ENCODE results near the gene LINC01488. TPM values are rescaled to one million over a fixed set of nuclear protein-coding genes. Genes with fewer than 3 reads are reported as not detected.

The LINC01488 gene
- total and polyA plus RNA-seq, 2 of the 13 experiments (the other 11 are each of a cell fraction or from before 2014, with no cell fraction given): 0.26 to 0.58 TPM

DNA sequence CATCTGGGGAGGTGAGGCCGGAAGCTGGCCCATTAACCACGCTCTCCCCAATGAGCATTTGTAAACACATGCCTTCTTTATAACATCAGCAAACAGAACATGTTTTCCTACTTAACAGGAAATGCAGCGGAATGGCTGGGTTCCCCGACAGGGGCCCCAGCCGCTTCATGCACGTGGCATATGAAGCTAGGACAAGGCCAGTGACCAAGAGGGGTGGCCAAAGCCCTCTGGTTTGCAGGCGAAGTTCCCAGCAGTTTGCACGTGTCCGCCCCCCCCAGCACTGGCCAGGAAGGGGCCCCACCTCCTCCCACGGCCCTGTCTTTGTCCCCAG, 38.7 kb upstream of the LINC01488 start (continued):
- TF ChIP-seq, protein P1, sequence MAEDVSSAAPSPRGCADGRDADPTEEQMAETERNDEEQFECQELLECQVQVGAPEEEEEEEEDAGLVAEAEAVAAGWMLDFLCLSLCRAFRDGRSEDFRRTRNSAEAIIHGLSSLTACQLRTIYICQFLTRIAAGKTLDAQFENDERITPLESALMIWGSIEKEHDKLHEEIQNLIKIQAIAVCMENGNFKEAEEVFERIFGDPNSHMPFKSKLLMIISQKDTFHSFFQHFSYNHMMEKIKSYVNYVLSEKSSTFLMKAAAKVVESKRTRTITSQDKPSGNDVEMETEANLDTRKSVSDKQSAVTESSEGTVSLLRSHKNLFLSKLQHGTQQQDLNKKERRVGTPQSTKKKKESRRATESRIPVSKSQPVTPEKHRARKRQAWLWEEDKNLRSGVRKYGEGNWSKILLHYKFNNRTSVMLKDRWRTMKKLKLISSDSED (CRISPR knock-in tag; IDR thresholded peaks at IDR 0.05): no peak
- TF ChIP-seq, protein P2, sequence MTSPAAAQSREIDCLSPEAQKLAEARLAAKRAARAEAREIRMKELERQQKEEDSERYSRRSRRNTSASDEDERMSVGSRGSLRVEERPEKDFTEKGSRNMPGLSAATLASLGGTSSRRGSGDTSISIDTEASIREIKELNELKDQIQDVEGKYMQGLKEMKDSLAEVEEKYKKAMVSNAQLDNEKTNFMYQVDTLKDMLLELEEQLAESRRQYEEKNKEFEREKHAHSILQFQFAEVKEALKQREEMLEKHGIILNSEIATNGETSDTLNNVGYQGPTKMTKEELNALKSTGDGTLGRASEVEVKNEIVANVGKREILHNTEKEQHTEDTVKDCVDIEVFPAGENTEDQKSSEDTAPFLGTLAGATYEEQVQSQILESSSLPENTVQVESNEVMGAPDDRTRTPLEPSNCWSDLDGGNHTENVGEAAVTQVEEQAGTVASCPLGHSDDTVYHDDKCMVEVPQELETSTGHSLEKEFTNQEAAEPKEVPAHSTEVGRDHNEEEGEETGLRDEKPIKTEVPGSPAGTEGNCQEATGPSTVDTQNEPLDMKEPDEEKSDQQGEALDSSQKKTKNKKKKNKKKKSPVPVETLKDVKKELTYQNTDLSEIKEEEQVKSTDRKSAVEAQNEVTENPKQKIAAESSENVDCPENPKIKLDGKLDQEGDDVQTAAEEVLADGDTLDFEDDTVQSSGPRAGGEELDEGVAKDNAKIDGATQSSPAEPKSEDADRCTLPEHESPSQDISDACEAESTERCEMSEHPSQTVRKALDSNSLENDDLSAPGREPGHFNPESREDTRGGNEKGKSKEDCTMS (CRISPR knock-in tag; conservative IDR thresholded peaks at IDR 0.05): no peak
- TF ChIP-seq HES4 (CRISPR knock-in tag; IDR thresholded peaks at IDR 0.05; ENCODE audit: borderline replicate concordance): peak; percentile 52; the same call in 1 of the 2 replicates
- TF ChIP-seq ZFP1 (CRISPR knock-in tag; IDR thresholded peaks at IDR 0.05): no peak
- peak; percentile 94 for TF ChIP-seq FOXC1 (CRISPR knock-in tag; IDR thresholded peaks at IDR 0.05; ENCODE audit: borderline replicate concordance)
- no peak for TF ChIP-seq ZNF777 (CRISPR knock-in tag; IDR thresholded peaks at IDR 0.05)
- 0 out of 2 replicates have a peak, but pooled peaks have one; percentile 73 for TF ChIP-seq ZNF253 (CRISPR knock-in tag; IDR thresholded peaks at IDR 0.05; ENCODE audit: borderline replicate concordance)
- no peak for TF ChIP-seq SCMH1 (CRISPR knock-in tag; IDR thresholded peaks at IDR 0.05; ENCODE audit: borderline replicate concordance)
- TF ChIP-seq, protein P3, sequence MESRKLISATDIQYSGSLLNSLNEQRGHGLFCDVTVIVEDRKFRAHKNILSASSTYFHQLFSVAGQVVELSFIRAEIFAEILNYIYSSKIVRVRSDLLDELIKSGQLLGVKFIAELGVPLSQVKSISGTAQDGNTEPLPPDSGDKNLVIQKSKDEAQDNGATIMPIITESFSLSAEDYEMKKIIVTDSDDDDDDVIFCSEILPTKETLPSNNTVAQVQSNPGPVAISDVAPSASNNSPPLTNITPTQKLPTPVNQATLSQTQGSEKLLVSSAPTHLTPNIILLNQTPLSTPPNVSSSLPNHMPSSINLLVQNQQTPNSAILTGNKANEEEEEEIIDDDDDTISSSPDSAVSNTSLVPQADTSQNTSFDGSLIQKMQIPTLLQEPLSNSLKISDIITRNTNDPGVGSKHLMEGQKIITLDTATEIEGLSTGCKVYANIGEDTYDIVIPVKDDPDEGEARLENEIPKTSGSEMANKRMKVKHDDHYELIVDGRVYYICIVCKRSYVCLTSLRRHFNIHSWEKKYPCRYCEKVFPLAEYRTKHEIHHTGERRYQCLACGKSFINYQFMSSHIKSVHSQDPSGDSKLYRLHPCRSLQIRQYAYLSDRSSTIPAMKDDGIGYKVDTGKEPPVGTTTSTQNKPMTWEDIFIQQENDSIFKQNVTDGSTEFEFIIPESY (CRISPR knock-in tag; IDR thresholded peaks at IDR 0.05): peak; percentile 76; the same call in 1 of the 2 replicates
- no peak for TF ChIP-seq TCF12 (IDR thresholded peaks at IDR 0.05)
- TF ChIP-seq TCF12 (CRISPR knock-in tag; IDR thresholded peaks at IDR 0.05): no peak
- TF ChIP-seq ZNF883 (CRISPR knock-in tag; IDR thresholded peaks at IDR 0.05; ENCODE audit: not compliant biosample characterization): peak; percentile 34
- peak; percentile 97 for TF ChIP-seq ZNF430 (CRISPR knock-in tag; IDR thresholded peaks at IDR 0.05)
- no peak for TF ChIP-seq NR3C1 (CRISPR knock-in tag; IDR thresholded peaks at IDR 0.05)
- no peak for TF ChIP-seq ZFAT (CRISPR knock-in tag; conservative IDR thresholded peaks at IDR 0.05)
- TF ChIP-seq, protein P4, sequence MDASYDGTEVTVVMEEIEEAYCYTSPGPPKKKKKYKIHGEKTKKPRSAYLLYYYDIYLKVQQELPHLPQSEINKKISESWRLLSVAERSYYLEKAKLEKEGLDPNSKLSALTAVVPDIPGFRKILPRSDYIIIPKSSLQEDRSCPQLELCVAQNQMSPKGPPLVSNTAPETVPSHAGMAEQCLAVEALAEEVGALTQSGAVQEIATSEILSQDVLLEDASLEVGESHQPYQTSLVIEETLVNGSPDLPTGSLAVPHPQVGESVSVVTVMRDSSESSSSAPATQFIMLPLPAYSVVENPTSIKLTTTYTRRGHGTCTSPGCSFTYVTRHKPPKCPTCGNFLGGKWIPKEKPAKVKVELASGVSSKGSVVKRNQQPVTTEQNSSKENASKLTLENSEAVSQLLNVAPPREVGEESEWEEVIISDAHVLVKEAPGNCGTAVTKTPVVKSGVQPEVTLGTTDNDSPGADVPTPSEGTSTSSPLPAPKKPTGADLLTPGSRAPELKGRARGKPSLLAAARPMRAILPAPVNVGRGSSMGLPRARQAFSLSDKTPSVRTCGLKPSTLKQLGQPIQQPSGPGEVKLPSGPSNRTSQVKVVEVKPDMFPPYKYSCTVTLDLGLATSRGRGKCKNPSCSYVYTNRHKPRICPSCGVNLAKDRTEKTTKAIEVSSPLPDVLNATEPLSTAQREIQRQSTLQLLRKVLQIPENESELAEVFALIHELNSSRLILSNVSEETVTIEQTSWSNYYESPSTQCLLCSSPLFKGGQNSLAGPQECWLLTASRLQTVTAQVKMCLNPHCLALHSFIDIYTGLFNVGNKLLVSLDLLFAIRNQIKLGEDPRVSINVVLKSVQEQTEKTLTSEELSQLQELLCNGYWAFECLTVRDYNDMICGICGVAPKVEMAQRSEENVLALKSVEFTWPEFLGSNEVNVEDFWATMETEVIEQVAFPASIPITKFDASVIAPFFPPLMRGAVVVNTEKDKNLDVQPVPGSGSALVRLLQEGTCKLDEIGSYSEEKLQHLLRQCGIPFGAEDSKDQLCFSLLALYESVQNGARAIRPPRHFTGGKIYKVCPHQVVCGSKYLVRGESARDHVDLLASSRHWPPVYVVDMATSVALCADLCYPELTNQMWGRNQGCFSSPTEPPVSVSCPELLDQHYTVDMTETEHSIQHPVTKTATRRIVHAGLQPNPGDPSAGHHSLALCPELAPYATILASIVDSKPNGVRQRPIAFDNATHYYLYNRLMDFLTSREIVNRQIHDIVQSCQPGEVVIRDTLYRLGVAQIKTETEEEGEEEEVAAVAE (CRISPR knock-in tag; IDR thresholded peaks at IDR 0.05; ENCODE audit: borderline replicate concordance): no peak; the same call in 1 of the 2 replicates
- TF ChIP-seq, protein P5, sequence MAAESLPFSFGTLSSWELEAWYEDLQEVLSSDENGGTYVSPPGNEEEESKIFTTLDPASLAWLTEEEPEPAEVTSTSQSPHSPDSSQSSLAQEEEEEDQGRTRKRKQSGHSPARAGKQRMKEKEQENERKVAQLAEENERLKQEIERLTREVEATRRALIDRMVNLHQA (CRISPR knock-in tag; IDR thresholded peaks at IDR 0.05): no peak
- TF ChIP-seq NRL (CRISPR knock-in tag; IDR thresholded peaks at IDR 0.05; ENCODE audit: borderline replicate concordance): 0 out of 2 replicates have a peak, but pooled peaks have one; percentile 56
- 0 out of 2 replicates have a peak, but pooled peaks have one; percentile 26 for TF ChIP-seq ZNF446 (CRISPR knock-in tag; IDR thresholded peaks at IDR 0.05)
- TF ChIP-seq NR2C2 (CRISPR knock-in tag; IDR thresholded peaks at IDR 0.05; ENCODE audit: borderline replicate concordance): peak; percentile 27; the same call in 1 of the 2 replicates
- TF ChIP-seq EED (CRISPR knock-in tag; IDR thresholded peaks at IDR 0.05): no peak
